GM21526 (cell line): ENCODE data around the gene NGDN.
"Not testable (repeated sequence)": the region's sequence is repeated elsewhere in the genome, so short reads cannot be mapped to it uniquely, and the experiment has no call there.

Experiments
- ATAC-seq: cut with Tn5 transposase; IDR thresholded peaks from one replicate; pipeline ENCODE4 v1.9.1; 2021; ENCODE audit warnings: moderate library complexity; ENCODE audit not compliant: unreplicated experiment, low FRiP score

Gene NGDN

DNA sequence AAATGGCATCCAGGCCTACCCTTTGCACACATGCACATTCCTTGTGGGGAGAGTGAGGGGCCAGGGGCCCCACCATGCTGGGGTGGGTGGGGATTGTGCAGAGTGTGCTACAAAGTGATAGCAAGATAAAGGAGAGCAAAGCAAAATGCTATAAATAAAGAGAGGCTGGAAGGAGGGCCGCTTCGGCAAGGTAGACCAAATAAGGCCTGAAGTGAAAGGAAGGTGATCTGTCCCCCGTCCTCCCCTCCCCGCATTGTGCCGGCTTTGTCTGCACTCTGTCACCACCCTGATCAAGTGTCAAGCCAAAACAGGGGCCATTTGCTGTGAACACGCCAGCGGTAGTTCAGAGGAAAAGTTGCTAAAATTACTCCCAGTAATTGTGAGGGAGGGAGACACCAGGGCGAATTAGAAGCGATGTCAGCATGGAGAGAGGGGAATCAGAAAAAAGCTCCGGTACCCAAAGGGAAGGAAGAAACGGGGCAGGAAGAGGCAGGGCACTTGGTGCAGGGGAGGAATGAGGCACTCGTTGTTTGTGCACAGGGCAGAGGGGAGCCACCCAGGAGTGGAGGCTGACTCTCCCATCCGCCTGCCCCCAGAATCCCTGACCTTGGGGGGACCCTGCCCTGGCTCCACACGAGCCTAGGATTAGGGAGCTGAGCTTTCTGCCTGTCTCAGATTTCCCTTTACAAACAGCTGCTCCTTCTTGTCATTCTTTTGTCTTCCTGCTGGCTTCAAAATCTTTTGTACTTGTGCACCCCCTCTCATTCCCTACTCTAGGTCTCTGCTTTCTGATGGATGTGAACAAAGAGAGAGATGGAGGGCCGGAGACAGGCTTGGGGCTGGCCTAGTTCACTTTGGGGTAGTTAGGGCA lies 31.2 kb upstream of the NGDN start:
- no peak for ATAC-seq

DNA sequence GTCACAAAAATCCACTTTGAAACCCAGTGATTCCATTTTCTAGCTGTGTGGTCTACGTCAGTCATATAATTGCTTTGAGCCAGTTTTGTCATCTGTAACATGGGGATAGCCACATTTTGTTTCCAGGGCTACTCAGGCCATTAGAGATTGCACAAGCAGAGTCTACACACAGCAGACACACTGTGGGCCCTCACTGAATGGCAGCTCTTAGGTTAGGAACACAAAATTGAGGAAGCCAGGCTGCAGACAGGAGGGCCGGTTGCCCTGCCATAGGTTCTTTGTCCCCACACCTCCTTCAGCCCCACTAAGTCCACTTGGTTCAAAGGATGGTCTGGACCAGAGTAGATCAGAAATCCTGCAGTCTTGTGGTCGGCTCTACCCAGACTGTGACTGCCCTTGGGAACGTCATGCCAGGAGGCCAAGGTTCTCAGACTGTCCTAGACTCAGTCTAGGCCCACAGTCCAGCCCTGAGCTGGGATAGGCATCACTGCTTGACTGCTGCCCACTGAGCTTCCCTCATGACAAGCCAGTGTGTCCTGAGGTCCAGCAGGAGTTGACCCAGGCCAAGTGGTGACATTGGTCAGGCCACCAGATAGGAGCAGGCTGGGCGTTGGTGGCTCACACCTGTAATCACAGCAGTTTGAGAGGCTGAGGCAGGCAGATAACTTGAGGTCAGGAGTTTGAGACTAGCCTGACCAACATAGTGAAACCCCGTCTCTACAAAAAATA lies 30.2 kb upstream of the NGDN start:
- ATAC-seq: no peak

DNA sequence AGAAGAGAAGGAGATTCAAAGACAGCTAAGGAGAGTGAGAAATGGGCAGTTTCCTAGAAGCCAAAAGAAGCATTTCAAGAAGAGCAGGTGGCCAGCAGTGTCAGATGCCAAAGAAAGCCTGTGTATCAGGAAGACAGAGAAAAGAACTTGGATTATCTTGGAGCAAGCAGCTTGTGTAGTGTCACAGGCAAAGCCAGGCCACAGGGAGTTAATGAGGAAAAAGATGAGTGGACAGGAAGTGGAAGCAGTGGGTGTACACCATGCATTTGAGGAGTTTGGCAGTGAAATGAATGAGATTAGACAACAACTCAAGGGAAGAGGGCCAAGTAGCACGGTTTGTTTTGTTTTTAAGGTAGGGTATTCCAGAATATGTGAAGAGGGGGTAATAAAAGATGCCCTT lies 28.4 kb upstream of the NGDN start:
- no peak for ATAC-seq

DNA sequence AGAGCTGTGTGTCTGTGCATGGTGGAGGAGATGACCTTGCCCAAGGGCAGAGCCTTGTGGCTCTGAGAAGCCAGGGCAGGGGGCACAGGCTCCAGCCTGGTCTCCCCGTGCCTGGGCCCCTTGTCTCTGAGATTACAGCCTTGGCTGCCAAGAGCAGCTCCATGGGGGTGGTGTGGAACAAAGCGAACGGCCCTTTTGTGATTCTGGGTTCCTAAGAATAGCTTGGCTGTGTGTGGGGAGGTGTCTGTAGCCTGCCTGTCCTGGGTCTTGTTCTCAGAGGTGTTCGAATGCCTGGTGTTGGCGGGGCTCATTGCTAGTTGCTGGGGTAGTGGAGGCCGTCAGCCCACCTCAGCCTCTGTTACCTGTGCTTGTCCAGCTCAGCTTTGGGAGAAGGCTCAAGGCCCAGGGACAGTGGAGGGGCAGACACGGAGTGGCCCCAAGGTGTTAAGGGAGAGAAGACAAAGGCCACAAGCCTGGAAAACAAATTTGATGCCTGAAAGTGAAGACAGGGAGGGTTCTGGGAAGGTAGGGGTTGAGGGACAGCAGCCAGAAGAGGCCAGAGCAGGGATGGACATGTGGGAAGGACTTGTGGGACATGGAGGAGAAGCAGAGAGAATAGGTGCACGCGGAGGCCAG lies 26.7 kb upstream of the NGDN start:
- no peak for ATAC-seq

DNA sequence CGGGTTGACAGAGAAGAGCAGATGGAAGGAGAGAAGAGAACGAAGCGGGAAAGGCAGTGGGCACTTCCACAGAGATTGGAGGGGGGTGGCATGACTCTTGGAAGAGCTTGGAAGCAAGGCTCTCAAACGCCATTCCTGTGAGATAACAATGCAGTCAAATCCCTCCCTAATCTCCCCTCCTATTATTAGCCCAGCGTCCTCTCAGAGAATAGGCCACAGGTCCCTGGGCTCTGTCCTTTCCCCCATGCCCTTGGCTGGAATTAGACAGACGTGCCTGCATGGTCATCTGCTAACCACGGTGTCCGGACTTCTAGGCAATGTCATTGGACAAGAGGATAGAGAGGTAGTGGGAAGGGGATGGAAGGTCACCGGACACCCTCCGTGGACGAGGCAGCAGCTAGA lies 26.1 kb upstream of the NGDN start:
- ATAC-seq: no peak

- no peak for ATAC-seq
These were observed 25.6 kb upstream of the NGDN start for GRCh38 chr14:23443881-23444280.

DNA sequence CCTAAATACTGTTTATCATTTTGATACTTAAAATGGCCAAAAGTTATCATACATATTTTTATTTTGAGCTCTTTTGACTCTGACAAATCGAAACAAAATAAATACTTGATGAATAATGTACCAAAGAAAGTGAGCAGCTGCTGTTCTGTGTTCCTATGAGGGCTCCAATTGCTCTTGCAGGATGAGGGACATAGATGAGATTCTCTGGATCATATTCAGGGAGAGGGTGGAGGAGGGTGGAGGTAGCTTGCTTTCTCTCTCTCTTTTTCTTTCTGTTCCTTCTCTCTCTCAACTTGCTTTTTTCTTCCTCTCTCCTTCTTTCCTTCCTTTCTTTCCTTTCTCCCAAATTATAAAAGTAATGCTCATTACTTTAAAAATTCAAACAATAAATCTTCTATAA lies 25.2 kb upstream of the NGDN start:
- ATAC-seq: no peak

DNA sequence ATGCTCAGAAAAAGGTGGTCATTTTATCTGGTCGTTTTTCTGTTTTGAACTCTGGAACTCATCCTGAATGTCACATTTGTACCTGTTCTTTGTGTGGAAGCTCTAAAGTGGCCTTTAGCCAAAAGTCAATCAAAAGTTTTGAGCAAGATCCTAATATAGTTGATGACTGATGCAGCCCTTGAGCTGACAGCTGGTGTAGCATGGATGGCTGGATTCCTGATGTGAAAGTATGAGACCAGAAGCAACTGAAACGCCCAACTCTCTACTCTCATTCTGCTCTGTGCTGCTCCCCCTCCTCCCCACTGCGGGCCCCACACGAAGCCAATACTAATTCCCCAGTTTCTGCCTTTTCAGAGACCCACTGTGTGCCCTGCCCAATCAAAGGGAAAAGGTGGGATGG lies 23.7 kb upstream of the NGDN start:
- ATAC-seq: no peak

DNA sequence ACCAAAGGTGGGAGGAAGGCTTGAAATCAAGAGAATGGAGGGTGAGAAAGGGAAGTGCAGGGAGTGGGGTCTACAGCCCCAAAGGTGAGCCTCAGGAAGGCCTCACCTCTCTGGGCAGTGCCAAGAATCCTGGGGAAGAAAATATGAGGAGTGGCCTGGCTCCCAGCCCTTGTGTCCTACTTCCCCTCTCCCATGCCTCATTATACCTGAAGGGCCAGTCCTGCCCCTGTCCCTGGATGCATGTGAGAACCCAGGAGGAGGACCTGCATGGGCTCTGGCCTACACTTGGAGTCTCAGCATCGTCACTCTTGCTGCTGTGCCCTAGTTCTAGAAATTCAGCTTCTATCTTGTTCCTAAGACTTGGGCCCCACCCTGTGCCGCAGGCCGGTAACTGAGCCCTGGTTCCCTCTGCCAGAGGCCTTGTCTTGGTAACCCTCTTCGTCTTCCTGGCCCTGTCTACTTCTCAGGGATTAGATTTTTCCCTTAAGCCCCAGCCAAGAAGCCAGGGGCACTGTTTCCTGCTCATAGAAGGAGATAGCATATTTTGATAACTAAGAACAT lies 23.1 kb upstream of the NGDN start:
- no peak for ATAC-seq

- ATAC-seq: no peak
These were observed 21.8 kb upstream of the NGDN start for GRCh38 chr14:23447361-23448350.

DNA sequence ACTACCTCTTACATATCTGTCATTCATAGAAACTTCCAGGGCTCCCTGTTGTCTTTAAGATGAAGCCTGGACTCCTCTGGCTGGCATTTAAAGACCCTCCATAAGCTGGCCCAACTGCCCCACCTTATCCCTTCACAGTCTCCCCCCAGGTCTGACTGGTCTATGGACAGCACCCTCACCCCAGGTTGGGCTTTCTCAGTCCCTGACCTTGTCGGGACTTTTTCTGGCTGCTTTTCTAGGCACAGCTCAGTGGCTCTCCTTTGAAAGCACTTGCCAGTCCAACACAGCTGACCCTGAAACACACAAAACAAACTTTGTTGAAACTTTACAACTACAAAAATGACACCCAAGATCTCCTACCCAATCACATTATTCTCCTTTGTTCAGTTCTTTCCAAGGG lies 20.2 kb upstream of the NGDN start:
- ATAC-seq: no peak

DNA sequence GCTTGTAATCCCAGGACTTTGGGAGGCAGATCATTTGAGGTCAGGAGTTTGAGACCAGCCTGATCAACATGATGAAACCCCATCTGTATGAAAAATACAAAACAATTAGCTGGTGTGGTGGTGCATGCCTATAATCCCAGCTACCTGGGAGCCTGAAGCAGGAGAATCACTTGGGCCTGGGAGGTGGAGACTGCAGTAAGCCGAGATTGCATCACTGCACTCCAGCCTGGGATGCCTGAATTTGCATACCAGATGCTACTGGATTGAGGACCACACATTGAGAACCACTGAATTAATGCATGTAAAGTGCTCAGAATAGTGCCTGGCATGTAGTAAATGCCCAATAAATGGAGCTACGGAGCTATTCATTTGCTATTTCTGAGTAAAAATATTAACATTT lies 19.1 kb upstream of the NGDN start:
- no peak for ATAC-seq

GRCh38 chr14:23452237-23452636 lies 17.3 kb upstream of the NGDN start:
- ATAC-seq: no peak

DNA sequence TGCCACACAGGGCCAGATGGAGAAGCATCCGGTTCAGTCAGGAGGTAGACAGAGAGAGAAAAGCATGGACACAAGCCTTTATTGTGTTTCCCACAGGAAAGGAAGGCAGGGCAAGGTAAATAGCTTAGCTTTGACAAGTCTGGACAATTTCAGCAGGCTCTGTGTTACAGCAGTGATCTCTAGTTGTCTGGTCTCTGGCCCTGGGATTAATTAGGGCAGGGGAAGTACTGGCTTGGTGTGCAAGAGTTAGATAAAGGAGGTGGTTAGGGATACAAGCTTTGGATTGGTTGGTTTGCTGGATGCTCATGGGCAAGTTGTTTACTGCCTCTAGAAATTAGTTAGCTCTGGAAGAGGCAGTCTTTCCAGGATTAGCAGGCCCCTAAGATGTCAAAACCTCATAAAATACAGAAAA lies 15.1 kb upstream of the NGDN start:
- no peak for ATAC-seq

- not testable (repeated sequence) for ATAC-seq
These were observed 12.5 kb upstream of the NGDN start for GRCh38 chr14:23456883-23457586.

GRCh38 chr14:23457587-23458445 lies 11.7 kb upstream of the NGDN start:
- ATAC-seq: no peak

DNA sequence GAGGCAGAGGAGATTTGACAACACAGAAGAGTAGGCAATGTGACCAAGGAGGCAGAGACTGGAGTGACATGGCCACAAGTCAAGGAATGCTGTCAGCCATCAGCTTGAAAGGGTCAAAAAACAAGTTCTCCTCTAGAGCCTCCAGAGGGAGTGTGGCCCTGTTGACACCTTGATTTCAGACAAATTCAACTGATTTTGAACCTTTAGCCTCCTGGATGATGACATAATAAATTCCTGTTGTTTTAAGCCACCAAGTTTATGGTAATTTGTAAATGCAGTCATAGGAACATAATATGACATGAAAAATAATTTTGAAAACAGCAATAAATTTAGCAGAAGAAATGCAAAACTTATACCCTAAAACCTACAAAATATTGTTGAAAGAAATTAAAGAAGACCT lies 8.5 kb upstream of the NGDN start:
- no peak for ATAC-seq

- ATAC-seq: no peak
These were observed 4.8 kb upstream of the NGDN start for GRCh38 chr14:23464700-23465099.
